ENCODE data around the gene CERCAM. TPM values are rescaled to one million over a fixed set of nuclear protein-coding genes. Genes with fewer than 3 reads are reported as not detected.
A peak's percentile ranks its signal among the peaks of the same experiment; 100 is the strongest.

CERCAM gene
- 1.0 TPM for total RNA-seq

- DNase-seq (ENCODE audit: low spot score) = peak; percentile 55
- ATAC-seq = peak; percentile 78
Measured at GRCh38 chr9:128420651-128421481, at the start of gene CERCAM. CERCAM (plus strand) TSS chr9:128420857; CDS start chr9:128420878, 21 bp downstream.

GRCh38 chr9:128371630-128372117 is 49.0 kb upstream of the CERCAM start:
- DNase-seq (ENCODE audit: low spot score) = no peak
- ATAC-seq = no peak

GRCh38 chr9:128372188-128372641 is 48.4 kb upstream of the CERCAM start:
- DNase-seq (ENCODE audit: low spot score) = no peak
- no peak for ATAC-seq

- ATAC-seq (no peak), DNase-seq (ENCODE audit: low spot score) (no peak)
Measured at GRCh38 chr9:128372784-128373183, 47.9 kb upstream of the CERCAM start.

- no peak for DNase-seq (ENCODE audit: low spot score)
- no peak for ATAC-seq
Measured at GRCh38 chr9:128374221-128374675, 46.4 kb upstream of the CERCAM start.

- DNase-seq (ENCODE audit: low spot score) = no peak
- ATAC-seq = no peak
Measured at GRCh38 chr9:128375865-128376264, 44.8 kb upstream of the CERCAM start.

- DNase-seq (ENCODE audit: low spot score) = no peak
- ATAC-seq = no peak
Measured at GRCh38 chr9:128382261-128382660, 38.4 kb upstream of the CERCAM start.

- ATAC-seq = no peak
- no peak for DNase-seq (ENCODE audit: low spot score)
Measured at GRCh38 chr9:128383007-128383753, 37.5 kb upstream of the CERCAM start.

- no peak for ATAC-seq
- no peak for DNase-seq (ENCODE audit: low spot score)
Measured at GRCh38 chr9:128383791-128384190, 36.9 kb upstream of the CERCAM start.

GRCh38 chr9:128384801-128385495 is 35.7 kb upstream of the CERCAM start:
- ATAC-seq (no peak), DNase-seq (ENCODE audit: low spot score) (no peak)

- ATAC-seq = no peak
- no peak for DNase-seq (ENCODE audit: low spot score)
Measured at GRCh38 chr9:128385496-128386460, 34.9 kb upstream of the CERCAM start.

GRCh38 chr9:128388150-128388549 is 32.5 kb upstream of the CERCAM start:
- DNase-seq (ENCODE audit: low spot score) (no peak), ATAC-seq (no peak)

- no peak for DNase-seq (ENCODE audit: low spot score)
Measured at GRCh38 chr9:128389395-128390149, 31.1 kb upstream of the CERCAM start.

GRCh38 chr9:128390150-128390812 is 30.4 kb upstream of the CERCAM start:
- ATAC-seq (no peak), DNase-seq (ENCODE audit: low spot score) (no peak)

More at GRCh38 chr9:128389395-128390149, 31.1 kb upstream of the CERCAM start:
- ATAC-seq = no peak

GRCh38 chr9:128390813-128391711 is 29.6 kb upstream of the CERCAM start:
- no peak for DNase-seq (ENCODE audit: low spot score)
- no peak for ATAC-seq

GRCh38 chr9:128391956-128392301 is 28.7 kb upstream of the CERCAM start:
- no peak for DNase-seq (ENCODE audit: low spot score)
- no peak for ATAC-seq

- ATAC-seq (no peak), DNase-seq (ENCODE audit: low spot score) (no peak)
Measured at GRCh38 chr9:128392302-128393144, 28.1 kb upstream of the CERCAM start.

All from left lobe of liver (tissue), 2 donors.